GM04503 (cell line): ENCODE data around the gene HPX.

Source experiments
- DNase-seq: peaks from one replicate; pipeline ENCODE4 v3.0.0-alpha.2; 2012; ENCODE audit warnings: low read depth

HPX gene

DNA sequence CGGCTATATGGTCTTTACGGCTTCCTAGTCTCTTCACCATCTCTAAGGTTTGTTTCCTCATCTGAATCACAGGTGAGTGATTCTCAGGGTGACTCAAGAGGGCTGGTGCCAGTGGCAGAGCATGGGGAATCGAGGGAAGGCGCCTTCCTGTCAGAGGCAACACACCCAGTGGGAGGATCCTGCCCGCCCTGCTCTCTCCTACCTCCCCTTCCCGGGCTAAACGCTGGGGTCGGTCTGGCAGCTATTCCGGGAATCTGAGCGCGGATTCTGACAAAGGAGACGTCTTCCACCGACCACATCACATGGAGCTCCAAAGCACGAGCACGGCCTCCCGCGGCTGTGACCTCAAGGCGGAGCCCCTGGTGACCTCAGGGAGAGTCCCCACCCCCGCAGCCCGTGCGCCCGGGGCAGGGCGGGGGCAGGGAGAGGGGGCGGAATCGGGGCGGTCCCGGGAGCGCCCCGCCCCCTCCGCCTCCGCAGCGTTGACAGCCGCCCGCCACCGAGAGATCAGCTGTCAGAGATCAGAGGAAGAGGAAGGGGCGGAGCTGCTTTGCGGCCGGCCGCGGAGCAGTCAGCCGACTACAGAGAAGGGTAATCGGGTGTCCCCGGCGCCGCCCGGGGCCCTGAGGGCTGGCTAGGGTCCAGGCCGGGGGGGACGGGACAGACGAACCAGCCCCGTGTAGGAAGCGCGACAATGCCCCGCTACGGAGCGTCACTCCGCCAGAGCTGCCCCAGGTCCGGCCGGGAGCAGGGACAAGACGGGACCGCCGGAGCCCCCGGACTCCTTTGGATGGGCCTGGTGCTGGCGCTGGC, 50.7 kb downstream of the HPX start, which contains the start of gene SMPD1:
Gene SMPD1 (plus strand): TSS at position 570 of the 813 bp plus-strand sequence. CDS start 125 bp downstream, at position 695.
- no peak for DNase-seq

DNA sequence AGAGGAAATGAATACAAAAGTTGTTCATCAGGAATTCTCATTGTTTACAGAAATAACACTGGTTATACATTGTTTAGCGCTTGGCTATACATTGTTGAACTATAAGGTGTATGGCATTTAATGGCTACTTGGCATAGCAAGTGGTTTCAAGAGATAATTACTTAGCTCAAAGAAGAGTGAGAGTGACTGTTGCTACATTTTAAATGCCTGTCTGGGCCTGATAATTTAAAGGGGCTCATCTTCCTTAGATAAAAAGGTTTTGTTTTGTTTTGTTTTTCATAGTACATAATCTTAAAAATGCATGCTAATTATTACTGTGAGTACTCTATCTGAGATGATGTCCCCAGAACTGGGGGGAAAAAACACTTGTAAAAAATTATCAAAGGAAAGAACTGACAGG, 52.0 kb downstream of the HPX start:
- no peak for DNase-seq

DNA sequence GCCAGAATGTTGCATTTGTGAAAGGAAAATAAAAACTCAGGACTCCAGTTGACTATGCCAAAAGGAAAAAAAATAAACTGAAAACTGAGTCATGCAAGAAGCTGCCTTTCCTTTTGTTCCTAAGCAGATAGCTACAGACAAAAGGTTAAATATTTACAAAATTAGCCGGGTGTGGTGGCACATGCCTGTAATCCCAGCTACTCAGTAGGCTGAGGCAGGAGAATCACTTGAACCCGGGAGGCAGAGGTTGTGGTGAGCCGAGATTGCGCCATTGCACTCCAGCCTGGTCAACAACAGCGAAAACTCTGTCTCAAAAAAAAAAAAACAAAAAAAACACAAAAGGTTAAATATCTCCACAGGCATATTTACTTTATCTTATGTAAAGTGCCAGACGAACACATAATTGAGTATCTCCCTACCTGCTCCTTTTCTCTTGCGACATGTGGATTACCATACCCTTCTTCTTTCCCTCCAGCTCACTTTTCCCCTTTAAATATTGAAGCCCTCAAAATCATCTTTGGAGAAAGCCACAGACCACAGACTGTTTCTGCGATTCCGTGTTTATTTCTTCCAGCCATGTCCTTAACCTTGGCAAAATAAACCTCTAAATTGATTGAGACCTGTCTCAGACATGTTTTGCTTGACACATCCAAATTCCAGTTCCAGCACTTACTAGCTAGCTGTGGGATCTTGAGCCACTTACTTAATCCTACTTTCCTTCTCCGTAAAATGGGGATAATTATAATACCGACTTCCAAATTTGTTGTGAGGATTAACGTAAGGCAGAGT, 52.8 kb downstream of the HPX start:
- DNase-seq: no peak

- DNase-seq: no peak
Observed at GRCh38 chr11:6385046-6385777, 55.6 kb downstream of the HPX start.
